Spleen (tissue), 7 donors: Measurements from ENCODE around the gene BRD1.

Experiments
- CTCF ChIP-seq, 11 experiments: fragments of 200-600 bp in 7 of 11; fragments of 450-650 bp in 4 of 11; sonication (generic) in 4 of 11; IDR thresholded peaks in 8 of 11; conservative IDR thresholded peaks in 3 of 11; 1 replicate in 7 of 11; 2 replicates in 4 of 11; pipeline versions ENCODE4 v1.4.0 to v1.8.0; 2016 to 2021; ENCODE audit warnings: antibody characterized with exemption in 11 of 11, inconsistent platforms in 4 of 11, mild to moderate bottlenecking in 1 of 11
- POLR2A ChIP-seq, 3 donors: fragments of 450-650 bp; IDR thresholded peaks; one replicate each; pipeline ENCODE4 v1.5.1; 2017; ENCODE audit warnings: antibody characterized with exemption in 3 of 3, mild to moderate bottlenecking in 1 of 3
- POLR2AphosphoS5 ChIP-seq, 3 donors: sonication (generic); formaldehyde crosslinking; IDR thresholded peaks; one replicate each; pipeline ENCODE4 v1.5.1; 2017; ENCODE audit warnings: antibody characterized with exemption in 3 of 3
- donor health status: DM: no; HTN: no; CAD: no; lungs with moderate emphysema.
- donor health status: DM: no; HTN: no; CAD: no.
- donor health status: DM: no; HTN: no; CAD: no.

GRCh38 chr22:49855251-49855911 is 27.7 kb upstream of the BRD1 start:
- no peak for TF ChIP-seq CTCF (IDR thresholded peaks at IDR 0.05 in 8 of 11, conservative IDR thresholded peaks at IDR 0.05 in 3 of 11)
- TF ChIP-seq POLR2A (IDR thresholded peaks at IDR 0.05), result no peak
- no peak for TF ChIP-seq POLR2AphosphoS5 (IDR thresholded peaks at IDR 0.05)
